ENCODE measurements around the gene SERP2. TPM values are rescaled to one million over a fixed set of nuclear protein-coding genes. Genes with fewer than 3 reads are reported as not detected.

SERP2 gene
- total and polyA plus RNA-seq, 2 of the 8 experiments (the other 6 are each of a cell fraction or from before 2014, with no cell fraction given), result 2.0 to 2.3 TPM

DNA sequence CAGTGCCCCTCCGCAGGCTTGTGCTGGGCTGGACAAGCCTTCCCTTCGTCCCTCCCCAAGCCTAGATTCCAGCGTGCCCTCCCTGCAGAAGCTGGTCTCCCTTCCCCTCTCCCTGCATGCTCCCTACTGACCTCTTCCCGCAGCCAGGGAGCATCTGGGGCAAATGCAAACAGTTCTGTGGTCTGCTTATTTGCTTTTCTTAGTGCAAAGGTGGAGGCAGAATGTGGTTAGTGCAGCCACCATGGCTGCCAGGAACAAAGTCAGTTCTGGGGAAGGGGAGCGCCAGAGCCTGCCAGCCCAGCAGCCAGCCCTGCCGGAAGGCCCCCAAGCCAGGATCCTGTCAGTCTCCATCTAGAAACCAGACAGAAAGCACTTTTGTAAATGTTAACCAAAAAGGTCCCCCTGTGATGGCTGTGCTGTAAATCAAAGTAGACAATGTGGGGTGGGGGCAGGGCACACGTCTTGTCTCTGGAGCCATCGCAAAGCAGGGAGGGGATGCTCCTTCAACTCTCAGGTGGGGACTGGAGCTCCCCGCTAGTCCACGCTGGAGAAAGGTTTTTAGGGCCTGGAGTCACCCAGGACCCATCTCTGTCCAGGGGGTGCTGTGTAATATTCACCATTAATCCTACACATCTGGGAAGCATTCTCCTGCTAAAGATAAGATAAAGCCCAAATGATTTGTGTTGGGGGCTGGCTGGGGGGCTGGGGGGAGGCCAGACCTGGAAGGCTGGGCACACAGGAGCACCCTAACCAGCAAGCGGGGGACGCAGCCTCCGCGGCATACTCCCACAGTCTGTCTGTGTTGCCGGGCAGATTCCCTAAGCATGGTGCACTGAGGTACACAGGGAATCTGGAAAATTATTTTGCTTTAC lies 30.9 kb downstream of the SERP2 start (continued):
- peak in 1 of 2 experiments; percentile 44; a peak in 1 of 3 replicates for TF ChIP-seq POLR2A (IDR thresholded peaks at IDR 0.05; ENCODE audit: control extremely low read depth in 1 of 2, low read depth in 2 of 2, low read length in 2 of 2)
- TF ChIP-seq BRCA1 (IDR thresholded peaks at IDR 0.05; ENCODE audit: low read depth, low read length), result no peak
- no peak for TF ChIP-seq CHD1 (IDR thresholded peaks at IDR 0.05; ENCODE audit: low read depth, low read length)
- no peak for TF ChIP-seq CTBP2 (IDR thresholded peaks at IDR 0.05; ENCODE audit: borderline replicate concordance, insufficient read depth, insufficient read length, low read length)
- peak; percentile 70; the same call in 1 of the 2 replicates for TF ChIP-seq RFX5 (IDR thresholded peaks at IDR 0.05; ENCODE audit: borderline replicate concordance, low read depth, low read length)
- no peak for TF ChIP-seq TCF12 (IDR thresholded peaks at IDR 0.05; ENCODE audit: low read depth, low read length)
- TF ChIP-seq CREB1 (IDR thresholded peaks at IDR 0.05), result no peak
- TF ChIP-seq, protein P1, sequence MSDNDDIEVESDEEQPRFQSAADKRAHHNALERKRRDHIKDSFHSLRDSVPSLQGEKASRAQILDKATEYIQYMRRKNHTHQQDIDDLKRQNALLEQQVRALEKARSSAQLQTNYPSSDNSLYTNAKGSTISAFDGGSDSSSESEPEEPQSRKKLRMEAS (IDR thresholded peaks at IDR 0.05), result peak; percentile 65; the same call in 1 of the 2 replicates
- TF ChIP-seq TAF1 (IDR thresholded peaks at IDR 0.05; ENCODE audit: low read depth, low read length), result 0 out of 2 replicates have a peak, but pooled peaks have one; percentile 33
- no peak for TF ChIP-seq CBX8 (IDR thresholded peaks at IDR 0.05; ENCODE audit: borderline replicate concordance, low read depth, low read length)
- TF ChIP-seq SAP30 (IDR thresholded peaks at IDR 0.05; ENCODE audit: insufficient read depth, insufficient replicate concordance, low read length), result no peak
- TF ChIP-seq NRF1 (IDR thresholded peaks at IDR 0.05; ENCODE audit: low read depth, low read length), result no peak
- no peak for TF ChIP-seq GABPA (IDR thresholded peaks at IDR 0.05; ENCODE audit: borderline replicate concordance, insufficient read depth, low read length)
- TF ChIP-seq, protein P2, sequence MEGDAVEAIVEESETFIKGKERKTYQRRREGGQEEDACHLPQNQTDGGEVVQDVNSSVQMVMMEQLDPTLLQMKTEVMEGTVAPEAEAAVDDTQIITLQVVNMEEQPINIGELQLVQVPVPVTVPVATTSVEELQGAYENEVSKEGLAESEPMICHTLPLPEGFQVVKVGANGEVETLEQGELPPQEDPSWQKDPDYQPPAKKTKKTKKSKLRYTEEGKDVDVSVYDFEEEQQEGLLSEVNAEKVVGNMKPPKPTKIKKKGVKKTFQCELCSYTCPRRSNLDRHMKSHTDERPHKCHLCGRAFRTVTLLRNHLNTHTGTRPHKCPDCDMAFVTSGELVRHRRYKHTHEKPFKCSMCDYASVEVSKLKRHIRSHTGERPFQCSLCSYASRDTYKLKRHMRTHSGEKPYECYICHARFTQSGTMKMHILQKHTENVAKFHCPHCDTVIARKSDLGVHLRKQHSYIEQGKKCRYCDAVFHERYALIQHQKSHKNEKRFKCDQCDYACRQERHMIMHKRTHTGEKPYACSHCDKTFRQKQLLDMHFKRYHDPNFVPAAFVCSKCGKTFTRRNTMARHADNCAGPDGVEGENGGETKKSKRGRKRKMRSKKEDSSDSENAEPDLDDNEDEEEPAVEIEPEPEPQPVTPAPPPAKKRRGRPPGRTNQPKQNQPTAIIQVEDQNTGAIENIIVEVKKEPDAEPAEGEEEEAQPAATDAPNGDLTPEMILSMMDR (IDR thresholded peaks at IDR 0.05; ENCODE audit: control extremely low read depth in 1 of 3, insufficient read depth in 1 of 3, low read depth in 1 of 3, low read length in 3 of 3), result peak in 1 of 3 experiments; percentile 5; a peak in 1 of 4 replicates
- 0 out of 2 replicates have a peak, but pooled peaks have one; percentile 59 for TF ChIP-seq TEAD4 (IDR thresholded peaks at IDR 0.05; ENCODE audit: low read depth, low read length)
- TF ChIP-seq, protein P3, sequence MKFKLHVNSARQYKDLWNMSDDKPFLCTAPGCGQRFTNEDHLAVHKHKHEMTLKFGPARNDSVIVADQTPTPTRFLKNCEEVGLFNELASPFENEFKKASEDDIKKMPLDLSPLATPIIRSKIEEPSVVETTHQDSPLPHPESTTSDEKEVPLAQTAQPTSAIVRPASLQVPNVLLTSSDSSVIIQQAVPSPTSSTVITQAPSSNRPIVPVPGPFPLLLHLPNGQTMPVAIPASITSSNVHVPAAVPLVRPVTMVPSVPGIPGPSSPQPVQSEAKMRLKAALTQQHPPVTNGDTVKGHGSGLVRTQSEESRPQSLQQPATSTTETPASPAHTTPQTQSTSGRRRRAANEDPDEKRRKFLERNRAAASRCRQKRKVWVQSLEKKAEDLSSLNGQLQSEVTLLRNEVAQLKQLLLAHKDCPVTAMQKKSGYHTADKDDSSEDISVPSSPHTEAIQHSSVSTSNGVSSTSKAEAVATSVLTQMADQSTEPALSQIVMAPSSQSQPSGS (IDR thresholded peaks at IDR 0.05; ENCODE audit: low read length), result no peak
- TF ChIP-seq ZNF274 (IDR thresholded peaks at IDR 0.05; ENCODE audit: borderline replicate concordance, extremely low read depth, low read length), result no peak
- no peak for TF ChIP-seq SP2 (IDR thresholded peaks at IDR 0.05; ENCODE audit: low read length)
- TF ChIP-seq RAD21 (IDR thresholded peaks at IDR 0.05 in 1 of 2, conservative IDR thresholded peaks at IDR 0.05 in 1 of 2; ENCODE audit: low read depth in 2 of 2, low read length in 2 of 2), result 0 out of 4 replicates have a peak, but pooled peaks of 1 of the 2 experiments have one; percentile 1
